ENCODE data around the gene WRNIP1.
A peak's percentile ranks its signal among the peaks of the same experiment; 100 is the strongest.

WRNIP1 gene

GRCh38 chr6:2760882-2761842, 4.0 kb upstream of the WRNIP1 start:
- DNase-seq (ENCODE audit: low read depth in 2 of 3, low spot score in 1 of 3) = no peak

- DNase-seq (ENCODE audit: low read depth in 2 of 3, low spot score in 1 of 3) = peak in 1 of 3 donors; percentile 18
These were observed 2.3 kb upstream of the WRNIP1 start for GRCh38 chr6:2762868-2763267.

GRCh38 chr6:2763345-2763841, 1.8 kb upstream of the WRNIP1 start:
- no peak for DNase-seq (ENCODE audit: low read depth in 2 of 3, low spot score in 1 of 3)

GRCh38 chr6:2763876-2764540, 1.2 kb upstream of the WRNIP1 start:
- DNase-seq (ENCODE audit: low read depth in 2 of 3, low spot score in 1 of 3) = no peak

DNA sequence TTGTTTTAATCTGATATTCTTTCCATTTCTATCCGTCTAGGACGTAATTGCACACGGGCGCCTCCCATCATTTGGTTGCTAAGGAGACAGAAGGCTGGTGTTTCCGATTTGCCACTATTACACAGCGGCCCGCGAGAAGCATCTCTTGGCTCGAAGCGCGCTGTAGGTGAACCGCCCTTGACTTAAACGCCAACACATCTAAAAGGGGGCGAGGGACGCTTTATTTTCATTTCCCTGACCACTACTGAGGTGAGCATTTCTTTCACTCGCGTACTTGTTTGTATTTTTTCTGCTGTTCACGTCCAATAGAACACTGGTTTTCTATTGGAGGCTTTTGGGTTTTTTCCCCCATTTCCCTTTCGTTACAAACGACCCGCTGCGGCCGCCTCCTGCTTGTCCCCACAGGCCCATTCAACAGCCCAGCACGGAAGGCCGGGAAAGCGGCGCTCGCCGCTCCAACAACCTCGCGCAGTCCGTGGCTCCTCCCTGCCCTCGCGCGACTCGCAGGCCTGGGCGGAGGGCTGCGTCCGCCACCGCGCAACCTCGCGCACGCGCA, 505 bp upstream of the WRNIP1 start:
- DNase-seq (ENCODE audit: low read depth in 2 of 3, low spot score in 1 of 3) = peak in 2 of 3 donors; percentile 40 to 54

DNA sequence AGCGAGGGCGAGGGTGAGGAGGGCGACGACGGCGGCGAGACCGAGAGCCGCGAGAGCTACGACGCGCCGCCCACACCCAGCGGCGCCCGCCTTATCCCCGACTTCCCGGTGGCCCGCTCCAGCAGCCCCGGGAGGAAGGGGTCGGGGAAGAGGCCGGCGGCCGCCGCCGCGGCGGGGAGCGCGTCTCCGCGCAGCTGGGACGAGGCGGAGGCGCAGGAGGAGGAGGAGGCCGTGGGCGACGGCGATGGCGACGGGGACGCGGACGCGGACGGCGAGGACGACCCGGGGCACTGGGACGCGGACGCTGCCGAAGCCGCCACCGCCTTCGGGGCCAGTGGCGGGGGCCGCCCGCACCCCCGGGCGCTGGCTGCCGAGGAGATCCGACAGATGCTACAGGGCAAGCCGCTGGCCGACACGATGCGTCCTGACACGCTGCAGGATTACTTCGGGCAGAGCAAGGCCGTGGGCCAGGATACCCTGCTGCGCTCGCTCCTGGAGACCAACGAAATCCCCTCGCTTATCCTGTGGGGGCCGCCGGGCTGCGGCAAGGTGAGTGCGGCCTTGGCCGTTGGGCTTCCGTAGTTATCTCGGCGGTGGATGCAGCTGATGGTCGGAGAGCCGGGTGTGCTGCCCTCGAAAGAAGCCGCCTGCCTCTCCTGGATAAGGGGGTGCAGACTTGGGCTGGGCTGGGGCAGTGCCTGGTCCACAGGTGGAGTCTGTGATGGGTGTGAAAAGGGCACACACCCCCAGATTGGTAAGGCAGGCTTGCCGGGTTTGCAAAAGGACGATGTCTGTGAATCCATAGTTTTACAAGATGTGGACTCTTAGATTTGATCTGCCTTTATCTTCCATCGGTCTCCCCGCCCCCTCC, 938 bp downstream of the WRNIP1 start:
- DNase-seq (ENCODE audit: low read depth in 2 of 3, low spot score in 1 of 3) = peak in 2 of 3 donors; percentile 13 to 43

DNA sequence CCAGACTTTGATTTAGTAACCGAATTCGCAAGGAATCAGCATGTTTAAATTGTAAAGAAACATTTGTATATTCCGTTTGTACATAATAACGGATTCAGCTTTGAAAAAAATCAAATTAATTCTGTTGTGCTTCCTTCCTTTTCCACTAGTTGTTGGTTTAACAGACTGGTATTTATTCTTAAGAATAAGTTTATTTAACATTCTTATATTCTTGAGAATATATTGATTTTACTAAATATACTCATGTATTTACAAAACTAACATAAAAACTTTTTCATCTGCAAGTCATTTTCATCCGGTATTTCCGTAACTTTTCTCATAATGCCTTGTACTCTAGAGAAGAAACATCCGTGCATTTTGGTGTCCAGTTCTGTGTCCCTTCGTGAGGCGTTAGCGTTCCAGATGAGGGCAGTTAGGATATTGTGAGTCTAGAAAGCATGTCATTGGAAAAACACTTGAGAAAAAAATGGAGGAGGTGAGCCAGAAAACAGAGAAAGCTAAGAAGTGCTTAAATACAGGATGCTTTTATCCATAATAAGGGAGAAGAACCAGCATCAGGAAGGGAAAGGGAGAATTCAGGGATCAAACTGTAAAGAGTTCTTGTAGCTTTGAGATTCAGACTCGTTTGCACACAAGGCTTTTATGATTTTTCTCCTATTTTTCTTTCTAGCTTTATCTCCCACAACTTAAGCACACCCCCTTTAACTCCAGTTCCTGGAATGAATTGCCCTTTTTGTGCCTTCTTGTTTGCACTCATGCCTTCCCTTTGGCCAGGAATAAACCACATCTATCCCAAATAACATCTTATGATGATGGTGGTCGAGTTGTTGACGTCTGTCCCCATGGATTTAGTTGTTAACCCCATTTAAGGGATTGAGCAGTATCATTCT, 1.8 kb downstream of the WRNIP1 start:
- DNase-seq (ENCODE audit: low read depth in 2 of 3, low spot score in 1 of 3) = no peak

DNA sequence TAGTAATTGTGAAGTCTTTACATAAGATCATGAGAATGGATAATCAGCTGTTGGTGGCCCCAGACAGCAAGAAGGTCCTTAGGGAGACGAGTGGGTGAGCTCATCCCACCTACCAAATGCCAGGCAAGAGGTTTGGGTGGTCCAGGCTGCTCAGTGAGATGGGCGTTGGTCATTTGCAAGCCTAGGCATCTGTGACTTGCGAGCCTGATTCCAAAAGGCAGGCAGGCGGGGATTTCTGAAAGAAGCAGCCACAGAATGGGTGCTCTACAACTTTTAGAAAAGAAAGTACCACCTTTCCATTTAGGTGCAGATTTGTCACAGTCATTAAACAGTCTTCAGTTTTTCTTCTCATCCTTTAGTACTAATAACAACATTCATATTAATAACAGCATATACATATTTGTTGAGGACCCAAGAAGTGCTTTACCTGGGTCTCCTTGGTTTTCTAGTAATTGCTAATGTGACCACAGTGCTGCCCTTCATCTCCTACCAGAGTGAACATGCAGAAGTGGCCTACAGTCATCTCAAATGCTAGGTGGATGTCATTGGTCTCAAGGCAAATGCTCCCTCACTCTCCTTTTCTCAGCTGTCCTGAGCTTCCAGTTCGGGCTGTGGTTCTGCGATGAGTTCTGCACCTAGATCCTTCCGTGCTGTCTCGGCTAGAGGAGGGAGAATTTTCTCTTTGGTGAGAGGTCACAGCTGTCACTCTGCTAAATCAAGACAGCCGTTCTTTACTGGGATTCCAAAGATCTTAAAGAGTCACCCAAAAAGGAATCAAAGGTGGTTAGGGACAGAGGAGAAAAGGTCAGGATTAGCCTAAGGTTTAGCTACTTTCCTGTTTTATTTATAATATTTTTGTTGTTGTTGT, 2.7 kb downstream of the WRNIP1 start:
- no peak for DNase-seq (ENCODE audit: low read depth in 2 of 3, low spot score in 1 of 3)

- DNase-seq (ENCODE audit: low read depth in 2 of 3, low spot score in 1 of 3) = no peak
These were observed 3.5 kb downstream of the WRNIP1 start for GRCh38 chr6:2768696-2769095.

- DNase-seq (ENCODE audit: low read depth in 2 of 3, low spot score in 1 of 3) = no peak
These were observed 5.0 kb downstream of the WRNIP1 start for GRCh38 chr6:2770171-2770570.

DNA sequence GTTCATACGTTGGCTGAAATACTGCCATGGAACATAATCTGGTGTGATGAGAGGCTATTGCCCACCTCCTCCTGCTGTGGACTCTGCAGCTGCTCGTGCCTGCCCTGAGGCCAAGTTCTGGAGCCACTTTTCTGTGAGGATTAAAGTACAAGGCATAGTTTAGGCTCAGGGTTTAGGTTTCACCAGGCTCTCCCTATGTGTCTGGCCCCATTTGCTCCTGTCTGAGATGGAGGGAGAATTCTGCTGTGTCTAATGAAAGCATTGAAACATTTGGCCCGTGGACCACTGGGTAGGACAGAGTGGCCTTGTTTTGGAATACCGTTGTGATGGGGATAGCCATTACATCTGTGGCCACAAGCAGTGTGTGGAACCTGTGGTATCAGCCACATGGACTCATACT, 5.9 kb downstream of the WRNIP1 start:
- DNase-seq (ENCODE audit: low read depth in 2 of 3, low spot score in 1 of 3) = no peak

GRCh38 chr6:2772840-2773239, 7.6 kb downstream of the WRNIP1 start:
- no peak for DNase-seq (ENCODE audit: low read depth in 2 of 3, low spot score in 1 of 3)

DNA sequence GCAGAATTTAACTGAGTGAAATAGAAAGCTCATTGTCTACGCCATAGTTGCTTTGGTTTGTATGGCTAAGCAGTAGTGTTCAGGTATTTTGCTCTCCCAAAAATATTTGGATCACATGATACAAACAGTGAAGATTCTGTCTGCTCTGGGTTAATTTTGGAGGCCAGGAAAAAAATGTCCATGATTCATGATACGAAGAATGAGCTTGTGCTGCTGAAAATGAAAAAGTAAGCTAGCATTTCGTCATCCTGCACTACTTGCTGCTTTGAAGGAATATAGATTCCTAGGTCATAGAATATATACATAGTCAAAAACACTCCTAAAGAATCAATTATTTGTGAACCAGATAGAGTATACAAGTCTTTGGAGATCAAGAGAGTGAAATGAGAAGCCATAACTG, 8.3 kb downstream of the WRNIP1 start:
- DNase-seq (ENCODE audit: low read depth in 2 of 3, low spot score in 1 of 3) = no peak

DNA sequence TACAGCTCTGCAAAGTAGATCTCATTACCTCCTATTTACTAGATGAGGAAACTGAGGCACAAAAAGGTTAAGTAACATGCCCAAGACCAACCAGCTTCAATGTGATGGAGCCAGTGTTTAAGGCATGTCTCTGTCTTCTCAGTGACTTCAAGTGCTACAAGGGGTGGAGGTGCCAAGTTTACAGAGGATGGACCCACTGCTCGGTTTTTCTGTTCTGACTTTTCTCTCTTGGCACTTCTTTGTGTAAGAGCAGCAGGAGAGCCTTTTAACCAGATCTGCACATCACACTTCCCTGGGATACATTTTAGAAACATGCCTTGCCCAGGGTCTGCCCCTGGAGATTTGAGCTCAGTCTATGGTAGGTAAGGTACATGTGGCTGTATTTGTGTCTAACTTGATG, 9.8 kb downstream of the WRNIP1 start:
- DNase-seq (ENCODE audit: low read depth in 2 of 3, low spot score in 1 of 3) = no peak

DNA sequence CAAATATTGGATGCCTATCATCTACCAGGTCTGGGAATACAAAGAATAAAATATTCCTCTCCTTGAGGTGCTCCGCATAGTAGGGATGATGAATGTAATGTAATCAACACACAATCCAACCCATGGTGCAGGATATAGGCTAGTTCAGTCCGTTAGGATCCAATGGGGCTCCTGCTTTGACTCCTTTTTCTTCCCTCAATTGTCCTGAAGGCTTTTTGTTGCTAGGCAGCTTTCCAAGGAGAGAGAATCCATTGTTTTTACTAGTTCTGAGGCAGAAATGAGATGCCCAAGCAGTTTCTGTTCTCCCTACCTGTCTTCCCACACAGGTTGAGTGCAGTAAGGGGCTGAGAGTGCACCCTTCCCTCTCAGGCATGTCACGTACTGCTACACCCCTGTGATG, 12.1 kb downstream of the WRNIP1 start:
- no peak for DNase-seq (ENCODE audit: low read depth in 2 of 3, low spot score in 1 of 3)

DNA sequence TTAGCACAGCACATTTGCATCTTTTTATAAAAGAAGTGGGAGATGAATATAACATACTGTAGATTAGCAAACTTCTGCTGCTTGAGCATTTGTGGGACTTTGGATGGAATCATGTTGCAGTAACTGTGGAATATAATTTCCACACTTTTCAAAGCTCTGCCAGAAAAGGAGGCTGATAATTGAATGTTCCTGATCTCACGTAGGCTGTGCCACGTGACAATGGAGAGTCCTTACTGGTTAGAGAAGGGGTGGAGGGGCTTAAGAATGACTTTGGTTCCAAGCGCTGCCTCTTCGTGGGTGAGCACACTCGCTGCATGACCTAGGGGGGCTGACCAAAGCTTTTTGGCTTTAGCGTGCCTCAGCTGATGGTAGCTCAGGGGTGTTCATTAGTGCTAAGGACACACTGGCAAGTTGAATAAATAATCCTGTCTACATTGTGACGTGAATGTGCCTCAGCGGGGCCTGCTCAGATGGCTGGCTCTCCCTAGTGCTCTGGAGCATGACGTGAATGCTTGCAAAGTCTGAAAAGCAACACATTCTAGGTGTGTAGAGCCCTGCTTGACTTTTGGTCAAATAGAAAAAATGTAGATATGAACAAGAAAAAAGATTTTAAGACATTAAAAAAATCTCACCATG, 15.0 kb downstream of the WRNIP1 start:
- no peak for DNase-seq (ENCODE audit: low read depth in 2 of 3, low spot score in 1 of 3)

DNA sequence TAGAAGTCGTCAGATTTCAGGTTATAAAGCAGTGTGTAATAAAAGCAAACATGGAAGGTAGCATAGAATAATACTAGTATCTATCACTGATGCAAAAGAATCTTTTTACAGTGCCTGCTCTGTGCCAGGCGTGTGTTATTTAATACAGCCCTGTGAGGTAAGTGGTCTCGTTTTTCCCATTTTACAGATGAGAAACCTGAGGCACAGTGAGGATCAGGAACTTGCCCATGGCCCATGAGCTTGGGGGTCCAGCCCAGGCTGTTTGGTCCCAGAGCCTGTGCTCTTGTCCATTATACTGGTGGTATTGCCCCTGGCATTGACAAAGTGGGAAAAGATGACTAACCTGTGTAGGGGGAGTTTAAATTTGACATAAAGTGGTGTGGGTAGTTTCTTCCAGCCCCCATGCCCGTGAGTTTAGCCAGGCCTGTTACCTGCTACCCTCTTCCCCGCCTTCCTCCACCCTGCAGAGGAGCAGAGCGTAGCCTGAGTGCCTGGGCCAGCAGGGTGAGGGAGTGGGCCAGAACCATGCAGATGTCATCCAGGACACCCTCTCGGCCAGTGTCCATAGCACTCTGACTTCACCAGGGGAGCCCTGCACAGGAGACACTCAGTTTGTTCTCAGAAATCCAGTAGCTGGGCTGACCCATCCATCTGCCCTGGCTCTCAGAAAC, 16.6 kb downstream of the WRNIP1 start:
- DNase-seq (ENCODE audit: low read depth in 2 of 3, low spot score in 1 of 3) = no peak

GRCh38 chr6:2782356-2782708, 17.1 kb downstream of the WRNIP1 start:
- DNase-seq (ENCODE audit: low read depth in 2 of 3, low spot score in 1 of 3) = no peak

Measured in stimulated activated CD4-positive, alpha-beta T cell treated with anti-CD3 and anti-CD28 coated beads, Interleukin-12 subunit alpha, Interleukin-12 subunit beta, amount 100 ng/mL, for 48 hours (primary cell).